ENCODE results near the gene ZNF621.
"Not testable (repeated sequence)": the region's sequence is repeated elsewhere in the genome, so short reads cannot be mapped to it uniquely, and the experiment has no call there.

GRCh38 chr3:40565629-40566028, 40.9 kb downstream of the ZNF621 start:
- not testable (repeated sequence) for TF ChIP-seq CTCF (conservative IDR thresholded peaks at IDR 0.05; ENCODE audit: low read length); EZH2phosphoT487 (IDR thresholded peaks at IDR 0.05; ENCODE audit: borderline replicate concordance, low read depth, low read length)
